ENCODE results near the gene UGT3A1. TPM values are rescaled to one million over a fixed set of nuclear protein-coding genes. Genes with fewer than 3 reads are reported as not detected.

The UGT3A1 gene
- total RNA-seq, 1 experiment from 2014 or later, result not detected

GRCh38 chr5:36031223-36031622 is 40.0 kb upstream of the UGT3A1 start:
- intact Hi-C loops (cut with micrococcal nuclease; ENCODE audit: unreplicated experiment), result no loop called here
- no peak for ATAC-seq
- Histone ChIP-seq H3K9me3 (ENCODE audit: control insufficient read depth, insufficient read depth, low read depth, low read length) (no peaks in the 10 kb centered on the region), H3K27ac (ENCODE audit: low read length) (no peak overlapping the region), H3K4me3 (ENCODE audit: low read depth in 2 of 2, low read length in 2 of 2) (no peak overlapping the region), H3K4me1 (ENCODE audit: control insufficient read depth, insufficient read depth, low read length) (no peaks in the 10 kb centered on the region), H3K36me3 (ENCODE audit: control insufficient read depth, insufficient read depth, low read length) (no peaks in the 10 kb centered on the region), H3K27me3 (ENCODE audit: control insufficient read depth, insufficient read depth, low read length) (no peaks in the 10 kb centered on the region)
- in situ Hi-C loops (cut with HindIII; ENCODE audit: low pct_unique_long_range_greater_than_20kb, low sequenced_read_pairs), result no loop called here
- no peak for DNase-seq (ENCODE audit: low read depth, low spot score)
- POLR2A ChIA-PET, result no interaction called here
- CTCF ChIA-PET, result no interaction called here
- no TSS peak for BruUV-seq (replicated peaks)
- TF ChIP-seq CTCF (IDR thresholded peaks at IDR 0.05) (no peak), TCF7L2 (IDR thresholded peaks at IDR 0.05; ENCODE audit: low read depth, low read length) (no peak)

DNA sequence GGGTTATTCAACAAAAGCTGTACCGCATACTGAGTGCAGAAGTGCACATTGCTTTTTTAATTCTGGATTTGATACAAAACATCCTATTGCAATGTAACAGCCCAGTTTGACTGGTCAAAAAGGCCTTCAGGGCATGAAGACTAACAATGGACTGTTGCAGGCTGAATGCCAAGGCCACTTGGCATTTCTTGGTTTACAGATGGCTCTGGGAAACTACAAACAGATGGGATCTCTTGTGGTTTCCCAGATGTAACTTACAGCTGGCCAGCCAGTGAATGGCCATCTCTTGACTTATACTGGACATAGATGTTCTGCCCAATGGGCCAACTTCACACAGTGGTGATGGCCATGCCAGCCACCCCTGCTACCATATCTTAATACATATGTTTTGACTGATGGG is 38.7 kb upstream of the UGT3A1 start:
- DNase-seq (ENCODE audit: low read depth, low spot score) (no peak), ATAC-seq (no peak)
- BruUV-seq (replicated peaks), result no TSS peak
- TF ChIP-seq TCF7L2 (IDR thresholded peaks at IDR 0.05; ENCODE audit: low read depth, low read length) (no peak), POLR2AphosphoS5 (IDR thresholded peaks at IDR 0.05; ENCODE audit: low read depth, low read length) (no peak), SIN3A (IDR thresholded peaks at IDR 0.05; ENCODE audit: borderline replicate concordance, insufficient read depth, low read depth, low read length) (no peak), CTCF (IDR thresholded peaks at IDR 0.05) (no peak), REST (IDR thresholded peaks at IDR 0.05; ENCODE audit: insufficient read depth in 1 of 2, low read depth in 2 of 2, low read length in 1 of 2) (no peak)
- Histone ChIP-seq H3K27ac (ENCODE audit: low read length) (no peak overlapping the region), H3K36me3 (ENCODE audit: control insufficient read depth, insufficient read depth, low read length) (no peaks in the 10 kb centered on the region), H3K4me3 (ENCODE audit: low read depth in 2 of 2, low read length in 2 of 2) (no peak overlapping the region), H3K9me3 (ENCODE audit: control insufficient read depth, insufficient read depth, low read depth, low read length) (no peaks in the 10 kb centered on the region), H3K27me3 (ENCODE audit: control insufficient read depth, insufficient read depth, low read length) (no peaks in the 10 kb centered on the region), H3K4me1 (ENCODE audit: control insufficient read depth, insufficient read depth, low read length) (no peaks in the 10 kb centered on the region)
- intact Hi-C loops (cut with micrococcal nuclease; ENCODE audit: unreplicated experiment) (no loop called here), in situ Hi-C loops (cut with HindIII; ENCODE audit: low pct_unique_long_range_greater_than_20kb, low sequenced_read_pairs) (no loop called here)
- ChIA-PET POLR2A (no interaction called here), CTCF (no interaction called here)
